Ovary (tissue), 9 donors: Measurements from ENCODE around the gene ELF5. TPM values are rescaled to one million over a fixed set of nuclear protein-coding genes. Genes with fewer than 3 reads are reported as not detected.
A peak's percentile ranks its signal among the peaks of the same experiment; 100 is the strongest.

ENCODE experiments used
- DNase-seq, 5 donors: peaks; one replicate each; pipeline ENCODE4 v3.0.0-alpha.2; 2019 to 2020
- H3K27ac ChIP-seq, 2 donors: fragments of 200-600 bp; one replicate each; pipeline versions ENCODE4 v1.5.1 to v1.8.0; 2019 to 2022
- H3K27me3 ChIP-seq: fragments of 200-600 bp; one replicate; pipeline ENCODE4 v1.8.0; 2022
- H3K36me3 ChIP-seq: fragments of 200-600 bp; sonication (generic); one replicate; pipeline ENCODE4 v1.5.1; 2019
- H3K4me1 ChIP-seq: one replicate; pipeline ENCODE4 v1.8.1; 2013; ENCODE audit warnings: mild to moderate bottlenecking, moderate library complexity; ENCODE audit not compliant: insufficient read depth
- H3K4me3 ChIP-seq: fragments of 200-600 bp; sonication (generic); one replicate; pipeline ENCODE4 v1.5.1; 2017
- H3K9me3 ChIP-seq, 2 donors: fragments of 200-600 bp in 1 of 2; sonication (generic) in 1 of 2; one replicate each; pipeline versions ENCODE4 v1.5.1 to v1.8.1; 2013 to 2019; ENCODE audit warnings: mild to moderate bottlenecking in 1 of 2, moderate library complexity in 1 of 2
- EP300 ChIP-seq: sonication (generic); formaldehyde crosslinking; IDR thresholded peaks from one replicate; pipeline ENCODE4 v1.6.1; 2017; ENCODE audit warnings: antibody characterized with exemption
- POLR2A ChIP-seq: fragments of 450-650 bp; IDR thresholded peaks from one replicate; pipeline ENCODE4 v1.6.1; 2017; ENCODE audit warnings: antibody characterized with exemption, mild to moderate bottlenecking, moderate library complexity
- WGBS, 3 donors: extraction: QIAGEN DNeasy Blood & Tissue Kit in 1 of 3; methylation state at CpG; one replicate each; pipeline versions ENCODE4 v1.1.5 to v1.1.7; 2013 to 2017; 5-methylcytosine and 5-hydroxymethylcytosine counted together
- intact Hi-C, 4 donors: fragments of 100-400 bp; cut with DNase I; formaldehyde crosslinking; loops; one replicate each; pipeline versions ENCODE4 v1.11.0 to v1.15.1; 2022 to 2023
- polyA plus RNA-seq, 2 donors: library from polyadenylated mRNA; stranded (reverse); fragments of 200-250 nt in 1 of 2; fragments of 350-450 nt in 1 of 2; fragmentation: Illumina TruSeq in 1 of 2; extraction: RNeasy Lipid Tissue Mini Kit (QIAGEN cat#74804) in 1 of 2; gene quantifications; one replicate each; pipeline ENCODE4 v1.2.3, GENCODE V29; 2013 to 2014
- total RNA-seq, 7 donors: library from RNA; depleted of rRNA in 2 of 7; stranded (reverse); fragments of >200 nt in 2 of 7; fragmentation: NEBNext Ultra II Directional in 3 of 7; extraction: Animal tissue kit (Norgen Biotek cat#: 25700) in 3 of 7; gene quantifications; one replicate each; pipeline versions ENCODE4 v1.1.0 to v1.2.4, GENCODE V29; 2016 to 2023
- TF ChIP-seq, protein P1 (sequence below), 3 donors: fragments of 450-650 bp in 2 of 3; fragments of 200-600 bp in 1 of 3; IDR thresholded peaks; one replicate each; pipeline versions ENCODE4 v1.5.1 to v1.8.0; 2016 to 2022; ENCODE audit warnings: antibody characterized with exemption in 3 of 3, mild to moderate bottlenecking in 1 of 3
- donor health status: DM: no; HTN: no; CAD: no; lungs with moderate emphysema.
- donor health status: DM: no; HTN: no; CAD: no.
- donor health status: Bipolar disorder and iron deficiency.
- donor health status: DM: yes; HTN: yes; CAD: no.
- donor health status: DM: no; HTN: no; CAD: no.
- donor health status: DM: yes; HTN: yes; CAD: no.

Gene ELF5
- total and polyA plus RNA-seq, 9 donors = not detected

DNA sequence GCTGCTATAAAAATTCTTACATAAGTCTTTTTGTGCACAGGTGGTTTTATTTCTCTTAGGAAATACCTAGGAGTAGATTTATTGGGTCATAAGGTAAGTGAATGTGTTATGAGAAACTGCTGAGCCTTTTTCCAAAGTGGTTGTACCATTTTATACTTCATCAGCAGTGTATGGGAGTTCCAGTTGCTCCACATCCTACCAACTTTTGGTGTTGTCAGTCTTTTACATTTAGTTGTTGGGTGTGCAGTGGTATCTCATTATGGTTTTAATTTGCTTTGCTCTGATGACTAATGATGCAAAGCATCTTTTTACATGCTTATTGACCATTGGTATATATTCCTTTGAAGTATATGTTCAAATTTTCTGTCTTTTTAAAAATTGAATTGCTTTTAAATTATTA is 71.8 kb downstream of the ELF5 start:
- no peaks in the 10 kb centered on the region for H3K27me3 ChIP-seq
- no peaks in the 10 kb centered on the region for H3K36me3 ChIP-seq
- no peak overlapping the region for H3K4me3 ChIP-seq
- H3K27ac ChIP-seq = no peak overlapping the region
- peaks cover 8% of the 10 kb centered on the region for H3K4me1 ChIP-seq
- no peaks in the 10 kb centered on the region for H3K9me3 ChIP-seq
- intact Hi-C loops = no loop called here
- no peak for DNase-seq
- TF ChIP-seq, protein P1, sequence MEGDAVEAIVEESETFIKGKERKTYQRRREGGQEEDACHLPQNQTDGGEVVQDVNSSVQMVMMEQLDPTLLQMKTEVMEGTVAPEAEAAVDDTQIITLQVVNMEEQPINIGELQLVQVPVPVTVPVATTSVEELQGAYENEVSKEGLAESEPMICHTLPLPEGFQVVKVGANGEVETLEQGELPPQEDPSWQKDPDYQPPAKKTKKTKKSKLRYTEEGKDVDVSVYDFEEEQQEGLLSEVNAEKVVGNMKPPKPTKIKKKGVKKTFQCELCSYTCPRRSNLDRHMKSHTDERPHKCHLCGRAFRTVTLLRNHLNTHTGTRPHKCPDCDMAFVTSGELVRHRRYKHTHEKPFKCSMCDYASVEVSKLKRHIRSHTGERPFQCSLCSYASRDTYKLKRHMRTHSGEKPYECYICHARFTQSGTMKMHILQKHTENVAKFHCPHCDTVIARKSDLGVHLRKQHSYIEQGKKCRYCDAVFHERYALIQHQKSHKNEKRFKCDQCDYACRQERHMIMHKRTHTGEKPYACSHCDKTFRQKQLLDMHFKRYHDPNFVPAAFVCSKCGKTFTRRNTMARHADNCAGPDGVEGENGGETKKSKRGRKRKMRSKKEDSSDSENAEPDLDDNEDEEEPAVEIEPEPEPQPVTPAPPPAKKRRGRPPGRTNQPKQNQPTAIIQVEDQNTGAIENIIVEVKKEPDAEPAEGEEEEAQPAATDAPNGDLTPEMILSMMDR (IDR thresholded peaks at IDR 0.05) = no peak
- TF ChIP-seq EP300 = no peak
- TF ChIP-seq POLR2A = no peak

DNA sequence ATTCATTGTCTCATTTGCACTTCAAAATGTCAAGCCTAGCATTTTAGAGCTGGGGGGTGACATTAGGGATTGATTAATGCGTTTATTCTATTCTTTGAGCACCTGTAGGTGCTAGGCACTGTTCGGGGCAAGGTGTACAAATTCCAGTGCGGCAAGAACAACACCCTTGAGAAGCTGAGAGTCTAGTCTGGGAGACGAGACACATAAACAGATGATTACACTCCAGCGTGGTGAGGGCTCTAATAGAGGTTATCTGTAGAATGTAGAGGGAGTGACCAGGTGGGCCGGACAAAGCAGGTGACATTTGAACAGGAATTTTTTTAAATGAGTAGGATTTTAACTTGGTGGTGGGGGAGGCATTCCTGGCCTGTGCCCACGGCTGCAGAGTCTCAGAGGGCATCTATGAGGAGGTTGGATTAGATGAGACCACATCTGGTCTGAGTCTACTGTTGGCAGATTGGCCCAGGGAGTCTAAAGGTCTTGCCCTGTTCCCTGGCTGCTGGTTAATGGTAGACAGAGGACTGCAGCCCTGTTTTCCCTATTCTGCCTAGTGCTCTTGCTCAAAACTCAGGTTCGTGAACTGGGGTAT is 73.9 kb downstream of the ELF5 start:
- peak overlapping the region; percentile 84 for H3K4me3 ChIP-seq
- WGBS, 3 donors = 21 to 29% (median 22%) methylated on average over 8 of the region's 8 CpGs
- no peak overlapping the region for H3K27ac ChIP-seq
- H3K36me3 ChIP-seq = no peaks in the 10 kb centered on the region
- no peak for DNase-seq
- intact Hi-C loops = no loop called here
- no peak for TF ChIP-seq POLR2A
- TF ChIP-seq EP300 = no peak
- TF ChIP-seq, protein P1 (IDR thresholded peaks at IDR 0.05) = no peak
- no peaks in the 10 kb centered on the region for H3K9me3 ChIP-seq
- peaks cover 6% of the 10 kb centered on the region for H3K4me1 ChIP-seq
- no peaks in the 10 kb centered on the region for H3K27me3 ChIP-seq

DNA sequence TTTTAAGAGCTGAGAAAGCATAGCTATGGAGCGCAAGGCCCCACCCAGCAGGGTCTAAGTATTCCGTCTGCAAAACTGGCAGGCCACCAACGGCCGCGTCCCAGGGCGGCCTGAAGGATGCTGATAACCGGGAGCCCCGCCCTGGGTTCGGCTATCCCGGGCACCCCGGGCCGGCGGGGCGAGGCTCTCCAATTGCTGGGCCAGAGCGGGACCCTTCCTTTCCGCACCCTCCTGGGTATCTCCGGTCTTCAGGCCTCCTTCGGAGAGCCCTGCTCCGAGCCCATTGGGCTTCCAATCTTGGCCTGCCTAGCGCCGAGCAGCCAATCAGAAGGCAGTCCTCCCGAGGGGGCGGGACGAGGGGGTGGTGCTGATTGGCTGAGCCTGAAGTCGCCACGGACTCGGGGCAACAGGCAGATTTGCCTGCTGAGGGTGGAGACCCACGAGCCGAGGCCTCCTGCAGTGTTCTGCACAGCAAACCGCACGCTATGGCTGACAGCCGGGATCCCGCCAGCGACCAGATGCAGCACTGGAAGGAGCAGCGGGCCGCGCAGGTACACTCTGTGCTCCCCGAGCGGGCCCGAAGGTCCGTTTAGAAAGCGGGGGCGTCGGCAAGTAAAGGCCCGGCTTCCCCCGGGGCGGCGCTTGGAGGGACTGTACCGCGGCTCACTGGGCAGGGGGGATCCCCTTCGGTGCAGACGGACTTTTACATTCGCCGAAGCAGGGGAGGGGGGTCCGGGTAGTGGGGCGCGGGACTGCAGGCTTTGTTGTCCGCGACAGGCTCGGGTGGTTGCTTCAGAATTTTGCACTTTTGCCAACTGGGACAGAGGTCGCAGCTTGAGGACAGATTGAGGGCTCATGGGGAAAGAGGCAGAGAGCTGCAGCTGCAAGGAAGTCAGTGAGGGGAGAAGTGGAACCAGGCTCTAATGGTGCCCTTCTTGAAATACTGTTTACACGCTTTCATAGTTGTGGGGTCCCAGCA is 74.8 kb downstream of the ELF5 start, which contains the start of gene CAT:
Gene CAT (plus strand): TSS at position 406 of the 979 bp plus-strand sequence. CDS start 80 bp downstream, at position 486.
- Histone ChIP-seq H3K9me3 (no peaks in the 10 kb centered on the region), H3K36me3 (no peaks in the 10 kb centered on the region), H3K27ac (peak within 1 kb of the TSS; percentile 50 to 72), H3K4me1 (peaks cover 5% of the 10 kb centered on the region), H3K27me3 (no peaks in the 10 kb centered on the region), H3K4me3 (peak within 1 kb of the TSS; percentile 84)
- 1% methylated on average over 53 to 62 of the region's 62 CpGs for WGBS, 3 donors
- peak; percentile 96 to 98 (median 97) for DNase-seq
- intact Hi-C loops = no loop called here
- TF ChIP-seq POLR2A = peak; percentile 57
- TF ChIP-seq, protein P1 (IDR thresholded peaks at IDR 0.05) = no peak

DNA sequence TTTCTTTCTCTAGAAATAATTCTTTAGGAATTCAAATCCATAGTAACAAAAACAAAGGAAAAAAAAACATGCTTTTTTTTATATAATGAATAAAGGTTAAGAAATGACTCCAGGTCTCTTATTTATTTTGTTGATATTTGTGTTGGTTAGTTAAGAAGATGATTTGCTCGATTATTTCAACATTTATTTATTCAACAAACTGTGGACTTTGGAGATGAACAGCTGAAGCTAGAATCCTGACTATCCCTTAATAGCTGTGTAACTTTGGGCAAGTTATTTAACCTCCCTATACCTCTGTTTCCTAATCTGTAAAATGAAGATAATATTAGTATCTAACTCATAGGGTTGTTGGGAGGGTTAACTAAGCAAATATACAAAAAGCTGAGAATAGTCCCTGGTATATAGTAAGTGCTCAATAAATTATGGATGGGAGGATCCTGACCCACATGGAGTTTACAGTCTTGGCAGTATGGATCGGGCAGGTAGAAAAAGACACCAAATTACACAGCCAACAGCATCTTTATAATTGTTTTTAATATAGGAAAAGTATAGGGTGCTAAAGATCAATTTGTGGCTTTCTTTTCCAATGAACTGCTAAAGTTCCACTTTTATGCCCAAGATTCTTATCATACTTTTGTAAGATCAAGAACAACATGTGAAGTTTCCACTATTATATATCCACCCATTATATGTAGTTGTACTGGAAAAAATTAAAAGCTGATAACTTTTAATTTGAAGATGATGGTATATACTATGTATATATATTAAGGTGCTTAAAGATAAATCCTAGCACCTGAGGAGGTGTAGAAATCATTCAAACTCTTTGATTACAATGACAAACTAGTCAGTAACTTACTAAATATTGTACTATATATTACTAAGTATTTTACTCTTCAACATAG is 76.1 kb downstream of the ELF5 start:
- intact Hi-C loops = no loop called here
- Histone ChIP-seq H3K36me3 (no peaks in the 10 kb centered on the region), H3K4me3 (peak overlapping the region; percentile 84), H3K4me1 (peaks cover 2% of the 10 kb centered on the region), H3K27ac (no peak overlapping the region), H3K27me3 (no peaks in the 10 kb centered on the region), H3K9me3 (no peaks in the 10 kb centered on the region)
- 84 to 91% (median 90%) methylated on average over 2 of the region's 2 CpGs for WGBS, 3 donors
- no peak for TF ChIP-seq EP300
- TF ChIP-seq POLR2A = no peak
- TF ChIP-seq, protein P1 (IDR thresholded peaks at IDR 0.05) = no peak
- no peak for DNase-seq
